ENCODE measurements around the gene MX1. TPM values are rescaled to one million over a fixed set of nuclear protein-coding genes. Genes with fewer than 3 reads are reported as not detected.

MX1 gene
- total RNA-seq, 1 donor from 2014 or later: 8.8 TPM

- peaks cover 96% of the 10 kb centered on the region for H3K36me3 ChIP-seq
- intact Hi-C loops (cut with micrococcal nuclease): no loop called here
Measured at GRCh38 chr21:41435706-41436105, 9.7 kb downstream of the MX1 start.

GRCh38 chr21:41437729-41438128 lies 11.7 kb downstream of the MX1 start:
- Histone ChIP-seq H3K9me3 (replicated peaks) (peaks cover 19% of the 10 kb centered on the region), H3K4me3 (no peak overlapping the region), H3K36me3 (peaks cover 92% of the 10 kb centered on the region), H3K4me1 (no peaks in the 10 kb centered on the region), H3K27ac (replicated peaks) (no peak overlapping the region), H3K27me3 (ENCODE audit: low read depth) (no peaks in the 10 kb centered on the region)
- intact Hi-C loops (cut with micrococcal nuclease): no loop called here
- no peak for TF ChIP-seq CTCF (IDR thresholded peaks at IDR 0.05; ENCODE audit: borderline replicate concordance)
- DNase-seq: no peak

More at GRCh38 chr21:41435706-41436105, 9.7 kb downstream of the MX1 start:
- H3K9me3 ChIP-seq (replicated peaks): peaks cover 19% of the 10 kb centered on the region
- no peak overlapping the region for H3K27ac ChIP-seq (replicated peaks)
- no peaks in the 10 kb centered on the region for H3K27me3 ChIP-seq (ENCODE audit: low read depth)
- TF ChIP-seq CTCF (IDR thresholded peaks at IDR 0.05; ENCODE audit: borderline replicate concordance): no peak
- no peak overlapping the region for H3K4me3 ChIP-seq
- no peak for DNase-seq
- H3K4me1 ChIP-seq: no peaks in the 10 kb centered on the region

GRCh38 chr21:41438425-41439113 lies 12.5 kb downstream of the MX1 start:
- TF ChIP-seq CTCF (IDR thresholded peaks at IDR 0.05; ENCODE audit: borderline replicate concordance): no peak
- no peaks in the 10 kb centered on the region for H3K27me3 ChIP-seq (ENCODE audit: low read depth)
- no peaks in the 10 kb centered on the region for H3K4me1 ChIP-seq
- H3K4me3 ChIP-seq: no peak overlapping the region
- H3K9me3 ChIP-seq (replicated peaks): peaks cover 19% of the 10 kb centered on the region
- H3K36me3 ChIP-seq: peaks cover 92% of the 10 kb centered on the region
- no peak overlapping the region for H3K27ac ChIP-seq (replicated peaks)
- DNase-seq: no peak
- intact Hi-C loops (cut with micrococcal nuclease): no loop called here

GRCh38 chr21:41439248-41439647 lies 13.2 kb downstream of the MX1 start:
- intact Hi-C loops (cut with micrococcal nuclease): no loop called here
- Histone ChIP-seq H3K27me3 (ENCODE audit: low read depth) (no peaks in the 10 kb centered on the region), H3K36me3 (peaks cover 90% of the 10 kb centered on the region), H3K4me1 (no peaks in the 10 kb centered on the region), H3K9me3 (replicated peaks) (peaks cover 13% of the 10 kb centered on the region), H3K27ac (replicated peaks) (no peak overlapping the region), H3K4me3 (no peak overlapping the region)
- no peak for DNase-seq
- no peak for TF ChIP-seq CTCF (IDR thresholded peaks at IDR 0.05; ENCODE audit: borderline replicate concordance)

GRCh38 chr21:41441546-41441945 lies 15.5 kb downstream of the MX1 start:
- Histone ChIP-seq H3K4me1 (no peaks in the 10 kb centered on the region), H3K36me3 (peaks cover 90% of the 10 kb centered on the region), H3K27ac (replicated peaks) (no peak overlapping the region), H3K9me3 (replicated peaks) (no peaks in the 10 kb centered on the region), H3K27me3 (ENCODE audit: low read depth) (no peaks in the 10 kb centered on the region), H3K4me3 (no peak overlapping the region)
- intact Hi-C loops (cut with micrococcal nuclease): no loop called here
- TF ChIP-seq CTCF (IDR thresholded peaks at IDR 0.05; ENCODE audit: borderline replicate concordance): no peak
- no peak for DNase-seq
